Measurements from ENCODE around the gene EFHD2.
"Not testable (repeated sequence)": the region's sequence is repeated elsewhere in the genome, so short reads cannot be mapped to it uniquely, and the experiment has no call there.

EFHD2 gene

GRCh38 chr1:15452866-15453571 is 43.3 kb downstream of the EFHD2 start:
- DNase-seq (ENCODE audit: low spot score), result no peak

DNA sequence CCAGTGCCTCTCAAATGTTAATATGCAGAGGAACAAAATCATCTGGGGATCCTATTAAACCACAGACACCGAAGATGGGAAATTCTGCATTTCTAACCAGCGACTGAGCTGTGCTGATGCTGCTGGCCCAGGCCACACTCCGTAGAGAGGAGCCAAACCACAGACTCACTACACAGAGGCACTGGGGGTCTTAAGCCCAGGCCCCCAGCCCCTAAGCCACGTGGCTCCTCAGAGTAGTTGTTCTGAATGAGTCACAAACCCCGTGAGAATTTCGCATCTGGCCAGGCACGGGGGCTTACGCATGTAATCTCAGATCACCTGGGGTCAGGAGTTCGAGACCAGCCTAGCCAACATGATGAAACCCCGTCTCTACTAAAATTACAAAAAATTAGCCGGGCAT is 44.0 kb downstream of the EFHD2 start:
- DNase-seq (ENCODE audit: low spot score), result no peak

GRCh38 chr1:15454256-15454655 is 44.6 kb downstream of the EFHD2 start:
- no peak for DNase-seq (ENCODE audit: low spot score)

DNA sequence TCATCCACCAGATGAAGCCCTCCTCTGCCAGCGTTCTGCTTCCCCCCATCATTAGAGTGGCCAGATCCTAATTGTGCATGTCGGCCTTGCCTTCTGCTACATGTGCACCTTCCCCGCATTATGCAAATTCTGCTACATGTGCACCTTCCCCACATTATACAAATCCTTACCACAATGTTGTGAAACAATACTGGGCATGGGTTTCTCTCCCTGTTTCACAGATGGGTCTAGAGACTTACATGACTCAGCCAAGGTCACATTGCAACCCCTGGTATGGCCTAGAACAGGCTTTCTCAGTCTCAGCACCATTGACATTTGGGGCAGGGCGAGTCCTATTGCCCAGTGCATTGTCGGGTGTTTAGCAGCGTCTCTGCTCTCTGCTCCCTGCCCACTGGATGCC is 45.8 kb downstream of the EFHD2 start:
- DNase-seq (ENCODE audit: low spot score), result no peak

GRCh38 chr1:15456313-15456954 is 46.7 kb downstream of the EFHD2 start, which contains the start of gene CELA2A:
CELA2A (plus strand) TSS chr1:15456732; CDS start chr1:15456754, 22 bp downstream.
- DNase-seq (ENCODE audit: low spot score), result no peak

DNA sequence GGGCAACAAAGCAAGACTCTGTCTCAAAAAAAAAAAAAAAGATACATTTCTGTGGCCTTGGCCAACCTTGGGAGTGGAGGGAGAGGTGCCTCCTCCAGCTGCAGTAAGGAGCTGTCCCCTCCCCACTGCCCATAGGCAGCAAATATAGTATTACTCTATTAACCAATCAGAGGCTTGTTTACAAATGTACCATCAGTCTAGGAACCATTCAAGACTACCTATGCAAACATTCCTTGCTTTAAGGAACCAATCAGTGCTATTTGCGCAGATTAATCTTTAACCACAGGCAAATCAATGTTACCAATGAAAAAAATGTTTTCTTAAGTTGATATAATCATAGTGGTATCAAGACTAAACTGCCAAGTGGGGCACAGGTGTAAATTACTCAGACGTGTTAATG is 47.9 kb downstream of the EFHD2 start:
- no peak for DNase-seq (ENCODE audit: low spot score)

DNA sequence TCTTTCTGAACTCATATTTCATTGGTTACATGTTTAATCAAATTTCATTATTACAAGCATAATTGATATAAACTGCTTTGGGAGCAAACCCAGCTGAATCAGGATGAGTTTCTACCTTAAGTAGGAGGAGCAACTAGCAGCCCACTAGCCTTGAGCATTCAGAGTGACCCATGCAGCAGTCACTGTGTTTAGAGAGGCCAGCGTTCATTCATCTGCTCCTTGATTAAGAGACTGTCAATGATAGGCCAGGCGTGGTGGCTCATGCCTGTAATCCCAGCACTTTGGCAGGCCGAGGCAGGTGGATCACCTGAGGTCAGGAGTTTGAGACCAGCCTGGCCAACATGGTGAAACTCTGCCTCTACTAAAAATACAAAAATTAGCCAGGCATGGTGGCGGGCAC is 48.7 kb downstream of the EFHD2 start:
- not testable (repeated sequence) for DNase-seq (ENCODE audit: low spot score)

- DNase-seq (ENCODE audit: low spot score), result no peak
These were observed 50.4 kb downstream of the EFHD2 start for GRCh38 chr1:15459771-15460707.

DNA sequence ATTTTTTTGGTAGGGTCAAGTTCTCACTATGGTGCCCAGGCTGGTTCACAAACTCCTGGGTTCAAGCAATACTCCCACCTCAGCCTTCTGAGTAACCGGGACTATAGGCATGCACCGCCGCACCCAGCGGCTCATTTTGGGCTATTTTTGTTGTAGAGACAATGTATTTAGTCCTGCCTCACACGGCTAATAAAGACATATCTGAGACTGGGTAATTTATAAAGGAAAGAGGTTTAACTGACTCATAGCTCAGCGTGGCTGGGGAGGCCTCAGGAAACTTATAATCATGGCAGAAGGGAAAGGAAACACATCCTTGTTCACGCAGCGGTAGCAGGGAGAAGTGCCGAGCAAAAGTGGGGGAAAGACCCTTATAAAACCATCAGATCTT is 51.0 kb downstream of the EFHD2 start:
- DNase-seq (ENCODE audit: low spot score), result no peak

- DNase-seq (ENCODE audit: low spot score), result not testable (repeated sequence)
These were observed 53.5 kb downstream of the EFHD2 start for GRCh38 chr1:15463064-15463800.

GRCh38 chr1:15463926-15464322 is 54.2 kb downstream of the EFHD2 start:
- DNase-seq (ENCODE audit: low spot score), result not testable (repeated sequence)

- no peak for DNase-seq (ENCODE audit: low spot score)
These were observed 56.0 kb downstream of the EFHD2 start for GRCh38 chr1:15465674-15466073.

DNA sequence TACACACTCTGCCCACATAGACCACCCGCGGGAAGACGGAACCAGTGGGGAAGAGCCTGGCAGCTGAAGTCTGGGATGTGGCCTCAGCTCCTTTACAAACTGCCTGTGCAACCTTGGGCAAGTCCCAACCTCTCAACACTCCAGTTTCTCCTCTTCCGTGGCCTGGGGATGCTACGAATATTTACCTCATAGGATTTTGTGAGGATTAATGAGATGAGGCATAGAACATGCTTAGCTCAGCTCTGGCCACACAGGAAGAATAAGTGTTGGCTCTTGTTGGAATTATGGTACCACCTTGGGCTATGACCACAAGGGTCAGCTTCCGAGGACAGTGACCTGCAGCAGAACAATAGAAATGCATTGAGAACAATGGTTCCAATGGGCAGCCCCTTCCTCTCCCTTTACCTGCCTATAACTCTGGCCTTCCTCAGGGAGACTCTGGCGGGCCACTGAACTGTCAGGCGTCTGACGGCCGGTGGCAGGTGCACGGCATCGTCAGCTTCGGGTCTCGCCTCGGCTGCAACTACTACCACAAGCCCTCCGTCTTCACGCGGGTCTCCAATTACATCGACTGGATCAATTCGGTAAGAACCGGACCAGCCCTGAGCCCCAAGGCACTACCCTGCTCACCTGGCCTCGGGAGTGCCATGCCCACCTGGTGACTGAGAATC is 57.4 kb downstream of the EFHD2 start:
- DNase-seq (ENCODE audit: low spot score), result not testable (repeated sequence)

DNA sequence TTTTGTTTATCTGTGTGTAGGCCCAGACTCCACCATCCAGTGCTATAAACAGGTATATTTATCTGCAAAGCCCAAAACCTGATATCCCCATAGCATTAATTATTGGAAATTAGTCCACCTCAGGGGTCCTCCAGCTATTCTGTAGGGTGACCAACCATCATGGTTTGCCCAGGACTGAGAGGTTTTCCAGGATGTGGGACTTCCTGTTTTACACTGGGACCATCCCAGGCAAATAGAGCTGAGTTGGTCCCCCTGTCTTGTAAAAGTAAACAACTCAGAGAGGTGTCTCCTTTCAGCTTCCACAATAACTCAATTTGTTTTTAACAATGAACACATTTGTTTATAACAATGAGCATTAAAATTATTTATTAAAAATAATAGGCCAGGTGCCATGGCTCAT is 58.5 kb downstream of the EFHD2 start:
- no peak for DNase-seq (ENCODE audit: low spot score)

- no peak for DNase-seq (ENCODE audit: low spot score)
These were observed 59.7 kb downstream of the EFHD2 start for GRCh38 chr1:15469361-15469760.

- not testable (repeated sequence) for DNase-seq (ENCODE audit: low spot score)
These were observed 60.2 kb downstream of the EFHD2 start for GRCh38 chr1:15469821-15470448.

GRCh38 chr1:15471067-15471466 is 61.4 kb downstream of the EFHD2 start:
- not testable (repeated sequence) for DNase-seq (ENCODE audit: low spot score)

DNA sequence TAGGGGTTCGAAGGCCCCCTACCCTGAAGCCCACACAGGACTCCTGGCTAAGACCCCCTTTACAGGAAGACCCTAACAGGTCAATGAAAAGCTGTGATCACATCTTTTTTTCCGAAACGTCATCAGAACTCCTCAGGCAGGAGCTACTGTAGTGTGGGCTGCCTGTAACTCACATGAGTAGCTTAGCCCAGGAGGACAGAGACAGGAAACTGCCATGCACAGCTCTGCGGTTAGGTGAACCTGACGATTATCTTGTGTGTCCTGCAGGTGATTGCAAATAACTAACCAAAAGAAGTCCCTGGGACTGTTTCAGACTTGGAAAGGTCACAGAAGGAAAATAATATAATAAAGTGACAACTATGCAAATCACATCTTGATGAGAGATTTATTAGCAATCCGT is 62.0 kb downstream of the EFHD2 start:
- not testable (repeated sequence) for DNase-seq (ENCODE audit: low spot score)

DNA sequence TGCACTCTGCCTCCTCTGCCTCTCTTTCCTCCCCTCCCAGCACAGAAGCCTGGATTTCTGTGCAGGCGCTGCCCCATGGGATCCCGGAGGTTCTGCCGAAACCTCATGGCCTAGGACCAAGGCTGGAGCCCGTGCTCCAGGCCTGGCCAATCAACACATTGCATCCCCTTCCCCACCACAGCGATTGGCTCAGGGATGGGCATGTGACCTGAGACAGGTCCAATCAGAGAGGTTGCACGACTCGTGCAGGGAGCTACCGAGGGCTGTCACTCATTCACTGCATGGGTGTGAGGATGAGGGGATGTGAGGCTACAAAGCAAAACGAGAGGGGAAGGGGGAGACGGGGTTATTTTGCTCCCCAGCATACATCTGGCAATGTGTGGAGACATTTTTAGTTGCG is 62.9 kb downstream of the EFHD2 start:
- DNase-seq (ENCODE audit: low spot score), result no peak

DNA sequence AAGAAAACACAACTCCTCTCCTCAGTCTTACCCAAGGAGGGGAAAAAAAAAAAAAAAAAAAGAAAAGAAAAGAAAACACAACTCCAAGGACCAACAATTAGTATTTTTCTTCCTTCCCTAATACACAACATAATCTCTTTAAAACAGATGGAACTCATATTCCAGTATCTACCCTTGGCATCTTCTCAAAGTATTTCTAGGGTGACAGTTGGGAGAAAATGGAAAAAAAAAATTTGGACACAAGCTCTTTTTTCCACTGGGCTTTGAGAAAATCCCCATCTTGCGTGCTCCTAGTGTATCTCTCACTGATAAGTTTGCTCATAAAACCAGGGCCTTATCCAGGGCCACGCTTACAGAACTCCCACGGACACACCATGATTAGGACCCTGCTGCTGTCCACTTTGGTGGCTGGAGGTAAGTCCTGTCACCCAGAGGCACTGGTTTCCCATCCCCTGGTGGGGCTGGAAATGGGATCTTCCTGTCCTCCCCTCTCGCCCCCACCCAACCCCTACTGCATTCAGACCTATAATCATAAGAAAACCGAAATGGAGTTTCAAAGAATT is 66.1 kb downstream of the EFHD2 start, which contains the start of gene CELA2B:
Gene CELA2B (plus strand): TSS at position 353 of the 563 bp plus-strand sequence. CDS start 22 bp downstream, at position 375.
- no peak for DNase-seq (ENCODE audit: low spot score)
